ENCODE measurements around the gene SHANK1. TPM values are rescaled to one million over a fixed set of nuclear protein-coding genes. Genes with fewer than 3 reads are reported as not detected.

The SHANK1 gene
- total RNA-seq, 1 donor from 2014 or later, result 2.3 TPM

- Histone ChIP-seq H3K4me3 (peak within 1 kb of the TSS; percentile 89), H3K79me2 (ENCODE audit: low read depth) (no peaks in the 10 kb centered on the region), H3K27me3 (peaks cover 71% of the 10 kb centered on the region), H4K20me1 (ENCODE audit: low read depth) (no peaks in the 10 kb centered on the region), H2AFZ (replicated peaks) (peak within 1 kb of the TSS; percentile 99), H3K36me3 (no peaks in the 10 kb centered on the region), H3K9me3 (ENCODE audit: low read depth) (no peaks in the 10 kb centered on the region), H3K9ac (no peak within 1 kb of the TSS), H3K4me1 (no peaks in the 10 kb centered on the region), H3K27ac (no peak within 1 kb of the TSS), H3F3A (ENCODE audit: low read depth) (peaks cover 4% of the 10 kb centered on the region), H3K4me2 (peak within 1 kb of the TSS; percentile 99)
- no peak within 1 kb of the TSS for H3K27ac Mint-ChIP-seq
- H3K4me3 Mint-ChIP-seq, result peak within 1 kb of the TSS; percentile 91
- H3K9me3 Mint-ChIP-seq, result peaks cover 16% of the 10 kb centered on the region
- no peaks in the 10 kb centered on the region for H3K36me3 Mint-ChIP-seq
- TF ChIP-seq EZH2phosphoT487 (IDR thresholded peaks at IDR 0.05) (no peak), EZH2 (IDR thresholded peaks at IDR 0.05) (no peak), CTCF (IDR thresholded peaks at IDR 0.05) (no peak)
- H3K27me3 Mint-ChIP-seq (ENCODE audit: insufficient read depth, low read depth), result peaks cover 15% of the 10 kb centered on the region
- peak; percentile 87 for DNase-seq (ENCODE audit: low spot score)
- H3K4me1 Mint-ChIP-seq, result peaks cover 13% of the 10 kb centered on the region
Measured at GRCh38 chr19:50639121-50640112, 80.2 kb downstream of the SHANK1 start, which contains the start of gene SYT3. Gene SYT3, minus strand, starts transcription at chr19:50639881. Its CDS starts 2,470 bp downstream, at chr19:50637411.

GRCh38 chr19:50638600-50638999 lies 81.0 kb downstream of the SHANK1 start:
- Histone ChIP-seq H3K36me3 (no peaks in the 10 kb centered on the region), H3K4me1 (no peaks in the 10 kb centered on the region), H2AFZ (replicated peaks) (no peak overlapping the region), H3K9me3 (ENCODE audit: low read depth) (no peaks in the 10 kb centered on the region), H3K27me3 (peaks cover 63% of the 10 kb centered on the region), H3K79me2 (ENCODE audit: low read depth) (no peaks in the 10 kb centered on the region), H3F3A (ENCODE audit: low read depth) (peaks cover 4% of the 10 kb centered on the region), H3K4me3 (peak overlapping the region; percentile 89), H4K20me1 (ENCODE audit: low read depth) (no peaks in the 10 kb centered on the region), H3K4me2 (peak overlapping the region; percentile 99), H3K27ac (no peak overlapping the region), H3K9ac (no peak overlapping the region)
- peaks cover 13% of the 10 kb centered on the region for H3K4me1 Mint-ChIP-seq
- no peaks in the 10 kb centered on the region for H3K36me3 Mint-ChIP-seq
- H3K9me3 Mint-ChIP-seq, result peaks cover 21% of the 10 kb centered on the region
- DNase-seq (ENCODE audit: low spot score), result no peak
- no peak overlapping the region for H3K27ac Mint-ChIP-seq
- peak overlapping the region; percentile 91 for H3K4me3 Mint-ChIP-seq
- TF ChIP-seq CTCF (IDR thresholded peaks at IDR 0.05), result no peak
- no peak for TF ChIP-seq EZH2 (IDR thresholded peaks at IDR 0.05)
- no peak for TF ChIP-seq EZH2phosphoT487 (IDR thresholded peaks at IDR 0.05)
- H3K27me3 Mint-ChIP-seq (ENCODE audit: insufficient read depth, low read depth), result peaks cover 15% of the 10 kb centered on the region

- Histone ChIP-seq H3K27me3 (peaks cover 47% of the 10 kb centered on the region), H3K9me3 (ENCODE audit: low read depth) (no peaks in the 10 kb centered on the region), H3K4me3 (no peak overlapping the region), H2AFZ (replicated peaks) (no peak overlapping the region), H3K36me3 (no peaks in the 10 kb centered on the region), H3F3A (ENCODE audit: low read depth) (peaks cover 4% of the 10 kb centered on the region), H3K27ac (no peak overlapping the region), H3K79me2 (ENCODE audit: low read depth) (no peaks in the 10 kb centered on the region), H3K4me1 (no peaks in the 10 kb centered on the region), H3K9ac (no peak overlapping the region), H4K20me1 (ENCODE audit: low read depth) (no peaks in the 10 kb centered on the region), H3K4me2 (no peak overlapping the region)
- Mint-ChIP-seq H3K27ac (no peak overlapping the region), H3K4me3 (no peak overlapping the region), H3K4me1 (peaks cover 13% of the 10 kb centered on the region), H3K36me3 (no peaks in the 10 kb centered on the region), H3K27me3 (ENCODE audit: insufficient read depth, low read depth) (peaks cover 15% of the 10 kb centered on the region), H3K9me3 (peaks cover 25% of the 10 kb centered on the region)
- no peak for DNase-seq (ENCODE audit: low spot score)
- TF ChIP-seq EZH2phosphoT487 (IDR thresholded peaks at IDR 0.05), result no peak
- TF ChIP-seq CTCF (IDR thresholded peaks at IDR 0.05), result no peak
- no peak for TF ChIP-seq EZH2 (IDR thresholded peaks at IDR 0.05)
Measured at GRCh38 chr19:50636317-50637085, 83.1 kb downstream of the SHANK1 start.
